Tibial artery (tissue), 4 donors: ENCODE results near the gene OXGR1.
"Not testable (repeated sequence)": the region's sequence is repeated elsewhere in the genome, so short reads cannot be mapped to it uniquely, and the experiment has no call there.

Source experiments
- DNase-seq, 2 donors: peaks; one replicate each; pipeline ENCODE4 v3.0.0-alpha.2; 2019
- H3K27ac ChIP-seq, 2 donors: fragments of 200-600 bp; sonication (generic) in 1 of 2; 1 replicate in 1 of 2; 2 replicates in 1 of 2; pipeline ENCODE4 v1.5.1; 2018 to 2019; ENCODE audit warnings: mild to moderate bottlenecking in 1 of 2
- H3K27me3 ChIP-seq, 2 donors: fragments of 200-600 bp; sonication (generic) in 1 of 2; one replicate each; pipeline versions ENCODE4 v1.5.1 to v1.6.0; 2016 to 2019
- H3K36me3 ChIP-seq, 3 donors: fragments of 200-600 bp; sonication (generic) in 2 of 3; one replicate each; pipeline ENCODE4 v1.5.1; 2016 to 2019; ENCODE audit warnings: mild to moderate bottlenecking in 2 of 3
- H3K4me1 ChIP-seq, 4 donors: fragments of 200-600 bp; sonication (generic) in 2 of 4; 1 replicate in 3 of 4; 2 replicates in 1 of 4; pipeline ENCODE4 v1.5.1; 2016 to 2019
- H3K4me3 ChIP-seq, 2 donors: fragments of 200-600 bp; sonication (generic) in 1 of 2; 1 replicate in 1 of 2; 2 replicates in 1 of 2; pipeline ENCODE4 v1.5.1; 2018 to 2019; ENCODE audit warnings: mild to moderate bottlenecking in 2 of 2
- H3K9me3 ChIP-seq, 3 donors: fragments of 200-600 bp; sonication (generic) in 1 of 3; one replicate each; pipeline ENCODE4 v1.5.1; 2016 to 2019
- CTCF ChIP-seq, 2 experiments: fragments of 200-600 bp in 1 of 2; fragments of 450-650 bp in 1 of 2; IDR thresholded peaks; one replicate each; pipeline ENCODE4 v1.5.1; 2017 to 2019; ENCODE audit warnings: antibody characterized with exemption in 2 of 2, mild to moderate bottlenecking in 1 of 2, moderate library complexity in 1 of 2
- intact Hi-C: fragments of 100-400 bp; cut with DNase I; formaldehyde crosslinking; loops from one replicate; pipeline ENCODE4 v1.15.0; 2023; ENCODE audit warnings: low total_unique reads

Gene OXGR1

DNA sequence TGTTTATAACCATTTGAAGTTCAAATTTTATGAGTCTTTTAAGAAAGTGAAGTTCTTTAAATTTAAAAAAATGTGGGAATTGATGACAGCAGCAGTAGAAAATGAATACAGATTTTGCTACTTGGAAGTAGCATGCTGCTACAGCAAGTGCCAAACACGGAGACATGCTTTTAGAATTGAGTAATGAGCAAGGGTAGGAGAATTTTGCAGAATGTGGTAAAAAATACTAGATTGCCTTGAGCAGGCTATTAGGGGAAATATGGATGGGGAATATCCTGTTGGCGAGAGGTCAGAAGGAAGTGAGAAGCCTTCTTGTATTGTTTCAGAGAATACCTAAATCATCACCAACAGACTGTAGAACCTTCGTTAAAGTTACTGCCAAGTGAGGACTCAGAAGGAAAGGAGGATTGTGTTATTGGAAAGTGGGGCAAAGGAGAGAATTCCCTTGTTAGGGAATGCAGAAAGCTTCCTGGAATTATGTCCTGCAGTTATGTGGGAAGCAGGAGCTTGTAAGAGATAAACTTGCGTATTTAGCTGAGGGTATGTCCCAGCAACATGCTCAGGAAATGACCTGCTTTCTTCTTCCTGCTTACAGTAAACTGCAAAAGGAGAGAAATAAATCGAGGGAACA lies 32.4 kb upstream of the OXGR1 start:
- Histone ChIP-seq H3K4me3 (no peak overlapping the region), H3K4me1 (peaks cover 0 to 8% (median 0%) of the 10 kb centered on the region in 4 donors), H3K27me3 (no peaks in the 10 kb centered on the region), H3K9me3 (no peaks in the 10 kb centered on the region), H3K27ac (no peak overlapping the region), H3K36me3 (no peaks in the 10 kb centered on the region)
- intact Hi-C loops = loop anchor here (10.0 kb wide), 1 partner anchor 338 kb away; no protein-coding TSS in a partner anchor
- TF ChIP-seq CTCF (IDR thresholded peaks at IDR 0.05) = no peak
- DNase-seq = no peak

GRCh38 chr13:97023812-97024211 lies 29.5 kb upstream of the OXGR1 start:
- H3K4me3 ChIP-seq, DNase-seq, H3K4me1 ChIP-seq, H3K27me3 ChIP-seq, H3K9me3 ChIP-seq, H3K36me3 ChIP-seq, H3K27ac ChIP-seq: not testable (repeated sequence)
- intact Hi-C loops = loop anchor here (10.0 kb wide), 1 partner anchor 341 kb away; no protein-coding TSS in a partner anchor

DNA sequence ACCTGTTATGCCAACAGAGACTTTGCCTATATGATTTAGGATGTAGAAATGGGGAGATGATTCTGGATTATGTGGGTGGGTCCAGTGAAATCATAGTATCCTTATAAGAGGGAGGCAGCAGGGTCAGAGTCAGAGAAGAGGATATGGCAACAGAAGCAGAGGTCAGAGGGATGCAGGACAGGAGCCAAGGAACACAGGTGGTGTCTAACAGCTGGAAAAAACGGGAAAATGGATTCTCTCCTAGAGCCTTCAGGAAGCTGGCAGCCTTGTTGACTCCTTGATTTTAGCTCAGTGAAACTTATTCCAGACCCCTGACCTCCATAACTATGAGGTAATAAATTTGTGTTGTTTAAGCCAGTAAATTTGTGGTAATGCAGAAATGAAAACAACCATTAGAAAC lies 28.8 kb upstream of the OXGR1 start:
- no peaks in the 10 kb centered on the region for H3K9me3 ChIP-seq
- intact Hi-C loops = loop anchor here (10.0 kb wide), 1 partner anchor 342 kb away; no protein-coding TSS in a partner anchor
- H3K36me3 ChIP-seq = no peaks in the 10 kb centered on the region
- H3K4me3 ChIP-seq = no peak overlapping the region
- H3K4me1 ChIP-seq = peaks cover 0 to 13% (median 0%) of the 10 kb centered on the region in 4 donors
- no peak for DNase-seq
- TF ChIP-seq CTCF (IDR thresholded peaks at IDR 0.05) = no peak
- H3K27ac ChIP-seq = no peak overlapping the region
- H3K27me3 ChIP-seq = no peaks in the 10 kb centered on the region

DNA sequence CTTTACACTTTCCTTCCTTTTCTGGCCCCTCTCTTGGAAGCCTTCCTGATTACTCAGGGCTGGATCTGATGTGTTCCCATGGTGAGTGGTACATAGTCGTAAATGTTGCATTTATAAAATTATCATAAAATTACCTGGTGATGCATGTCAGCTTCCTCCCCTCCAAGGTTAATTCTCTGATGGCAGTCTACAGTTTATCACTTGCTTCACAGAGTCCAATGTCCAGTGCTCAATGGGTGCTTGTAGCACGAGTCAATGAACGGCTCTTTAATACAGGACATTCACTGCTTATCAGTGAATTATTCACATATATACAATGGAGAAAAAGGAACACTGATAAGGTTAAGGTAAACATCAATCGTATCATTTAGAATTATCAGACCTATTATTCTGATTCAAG lies 27.0 kb upstream of the OXGR1 start:
- intact Hi-C loops = loop anchor here (10.0 kb wide), 1 partner anchor 344 kb away; no protein-coding TSS in a partner anchor
- no peak for TF ChIP-seq CTCF (IDR thresholded peaks at IDR 0.05)
- peaks cover 0 to 5% (median 0%) of the 10 kb centered on the region in 4 donors for H3K4me1 ChIP-seq

DNA sequence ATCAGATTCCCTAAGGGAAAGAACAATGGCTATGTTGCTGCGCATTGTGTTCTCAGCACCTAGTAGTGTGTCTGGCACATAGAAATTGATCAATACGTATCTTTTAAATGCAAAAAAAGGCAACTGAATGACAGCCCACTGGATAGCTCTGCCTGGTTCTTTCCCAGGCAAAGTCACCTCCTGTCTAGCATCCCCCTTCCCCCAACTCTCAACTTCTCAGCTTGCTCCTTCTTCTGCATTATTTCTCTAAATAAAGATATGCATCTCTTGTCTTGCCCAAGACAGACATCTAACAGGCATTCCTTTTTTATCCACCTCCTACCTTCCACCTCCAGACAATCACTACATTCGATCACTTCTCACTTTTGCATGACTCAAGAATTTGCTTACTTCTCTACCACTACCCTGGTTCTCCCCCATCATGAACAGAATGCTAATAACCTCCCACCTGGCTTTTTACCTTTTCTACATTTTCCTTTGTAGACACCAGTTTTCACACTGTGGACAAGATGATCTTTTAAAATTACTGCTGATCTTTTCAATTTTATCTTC lies 26.5 kb upstream of the OXGR1 start:
- Histone ChIP-seq H3K4me3 (no peak overlapping the region), H3K27me3 (no peaks in the 10 kb centered on the region), H3K4me1 (peaks cover 0 to 5% (median 0%) of the 10 kb centered on the region in 4 donors), H3K27ac (no peak overlapping the region), H3K9me3 (no peaks in the 10 kb centered on the region), H3K36me3 (no peaks in the 10 kb centered on the region)
- intact Hi-C loops = loop anchor here (10.0 kb wide), 1 partner anchor 344 kb away; no protein-coding TSS in a partner anchor
- no peak for TF ChIP-seq CTCF (IDR thresholded peaks at IDR 0.05)
- DNase-seq = no peak

More for the DNA sequence above, 27.0 kb upstream of the OXGR1 start:
- Histone ChIP-seq H3K36me3 (no peaks in the 10 kb centered on the region), H3K4me3 (no peak overlapping the region), H3K27ac (no peak overlapping the region), H3K27me3 (no peaks in the 10 kb centered on the region), H3K9me3 (no peaks in the 10 kb centered on the region)
- no peak for DNase-seq

DNA sequence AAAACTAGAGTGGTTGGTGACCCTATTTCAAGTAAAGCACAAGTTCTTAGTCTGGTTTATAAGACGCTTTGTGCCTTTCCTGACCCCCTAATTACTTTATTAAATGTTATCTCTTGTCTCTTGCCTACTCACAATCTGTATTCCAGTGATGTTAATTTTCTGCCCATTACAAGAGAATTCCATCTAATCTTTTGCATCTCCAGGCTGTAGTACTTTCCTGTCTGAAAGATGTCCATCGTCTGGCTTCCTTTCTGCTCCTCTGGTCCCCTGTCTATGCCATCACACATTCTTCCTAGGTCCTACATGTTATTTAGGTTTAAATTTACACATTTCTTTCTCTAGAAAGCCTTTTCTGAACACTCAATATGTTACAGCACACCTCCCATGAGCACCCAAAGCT lies 25.9 kb upstream of the OXGR1 start:
- Histone ChIP-seq H3K4me1 (peaks cover 0 to 5% (median 0%) of the 10 kb centered on the region in 4 donors), H3K9me3 (no peaks in the 10 kb centered on the region), H3K27ac (no peak overlapping the region), H3K27me3 (no peaks in the 10 kb centered on the region), H3K36me3 (no peaks in the 10 kb centered on the region), H3K4me3 (no peak overlapping the region)
- intact Hi-C loops = loop anchor here (10.0 kb wide), 1 partner anchor 345 kb away; no protein-coding TSS in a partner anchor
- DNase-seq = no peak
- no peak for TF ChIP-seq CTCF (IDR thresholded peaks at IDR 0.05)
